Measurements from ENCODE around the gene SPOPL.
A peak's percentile ranks its signal among the peaks of the same experiment; 100 is the strongest.

SPOPL gene

GRCh38 chr2:138503087-138503442 lies 1.5 kb downstream of the SPOPL start:
- peak overlapping the region; percentile 76 for H3K27ac ChIP-seq (ENCODE audit: poor library complexity, severe bottlenecking)
- H3K27me3 ChIP-seq (ENCODE audit: insufficient read depth, poor library complexity, severe bottlenecking) = no peaks in the 10 kb centered on the region
- DNase-seq (ENCODE audit: low spot score) (no peak), ATAC-seq (ENCODE audit: low read depth) (no peak)
- peak overlapping the region; percentile 57 for H3K4me3 ChIP-seq (ENCODE audit: severe bottlenecking)
- peaks cover 19% of the 10 kb centered on the region for H3K4me1 ChIP-seq (ENCODE audit: insufficient read depth, poor library complexity, severe bottlenecking)
- no peak for TF ChIP-seq CTCF (IDR thresholded peaks at IDR 0.05; ENCODE audit: poor library complexity, severe bottlenecking)
- no peaks in the 10 kb centered on the region for H3K36me3 ChIP-seq (ENCODE audit: low read depth)
- no peaks in the 10 kb centered on the region for H3K9me3 ChIP-seq (ENCODE audit: severe bottlenecking)

- no peaks in the 10 kb centered on the region for H3K27me3 ChIP-seq (ENCODE audit: insufficient read depth, poor library complexity, severe bottlenecking)
- no peak for TF ChIP-seq CTCF (IDR thresholded peaks at IDR 0.05; ENCODE audit: poor library complexity, severe bottlenecking)
- H3K27ac ChIP-seq (ENCODE audit: poor library complexity, severe bottlenecking) = peak overlapping the region; percentile 76
- DNase-seq (ENCODE audit: low spot score) (no peak), ATAC-seq (ENCODE audit: low read depth) (no peak)
- peak overlapping the region; percentile 57 for H3K4me3 ChIP-seq (ENCODE audit: severe bottlenecking)
- H3K9me3 ChIP-seq (ENCODE audit: severe bottlenecking) = no peaks in the 10 kb centered on the region
- H3K36me3 ChIP-seq (ENCODE audit: low read depth) = 0 out of 2 replicates have a peak, but pooled peaks cover 5% of the 10 kb centered on the region
- H3K4me1 ChIP-seq (ENCODE audit: insufficient read depth, poor library complexity, severe bottlenecking) = peaks cover 19% of the 10 kb centered on the region
These were observed 2.1 kb downstream of the SPOPL start for GRCh38 chr2:138503652-138504051.

GRCh38 chr2:138504092-138504491 lies 2.5 kb downstream of the SPOPL start:
- peaks cover 19% of the 10 kb centered on the region for H3K4me1 ChIP-seq (ENCODE audit: insufficient read depth, poor library complexity, severe bottlenecking)
- H3K27ac ChIP-seq (ENCODE audit: poor library complexity, severe bottlenecking) = peak overlapping the region; percentile 76
- no peak for ATAC-seq (ENCODE audit: low read depth)
- 0 out of 2 replicates have a peak, but pooled peaks cover 8% of the 10 kb centered on the region for H3K36me3 ChIP-seq (ENCODE audit: low read depth)
- no peak for DNase-seq (ENCODE audit: low spot score)
- H3K4me3 ChIP-seq (ENCODE audit: severe bottlenecking) = peak overlapping the region; percentile 57
- no peaks in the 10 kb centered on the region for H3K27me3 ChIP-seq (ENCODE audit: insufficient read depth, poor library complexity, severe bottlenecking)
- no peaks in the 10 kb centered on the region for H3K9me3 ChIP-seq (ENCODE audit: severe bottlenecking)
- no peak for TF ChIP-seq CTCF (IDR thresholded peaks at IDR 0.05; ENCODE audit: poor library complexity, severe bottlenecking)

- no peak overlapping the region for H3K4me3 ChIP-seq (ENCODE audit: severe bottlenecking)
- no peak for DNase-seq (ENCODE audit: low spot score)
- 0 out of 2 replicates have a peak, but pooled peaks cover 14% of the 10 kb centered on the region for H3K36me3 ChIP-seq (ENCODE audit: low read depth)
- H3K9me3 ChIP-seq (ENCODE audit: severe bottlenecking) = no peaks in the 10 kb centered on the region
- no peak for ATAC-seq (ENCODE audit: low read depth)
- H3K27ac ChIP-seq (ENCODE audit: poor library complexity, severe bottlenecking) = no peak overlapping the region
- peaks cover 19% of the 10 kb centered on the region for H3K4me1 ChIP-seq (ENCODE audit: insufficient read depth, poor library complexity, severe bottlenecking)
- TF ChIP-seq CTCF (IDR thresholded peaks at IDR 0.05; ENCODE audit: poor library complexity, severe bottlenecking) = no peak
- no peaks in the 10 kb centered on the region for H3K27me3 ChIP-seq (ENCODE audit: insufficient read depth, poor library complexity, severe bottlenecking)
These were observed 3.1 kb downstream of the SPOPL start for GRCh38 chr2:138504546-138505235.

GRCh38 chr2:138507267-138507666 lies 5.7 kb downstream of the SPOPL start:
- Histone ChIP-seq H3K4me1 (ENCODE audit: insufficient read depth, poor library complexity, severe bottlenecking) (peaks cover 21% of the 10 kb centered on the region), H3K4me3 (ENCODE audit: severe bottlenecking) (no peak overlapping the region), H3K36me3 (ENCODE audit: low read depth) (0 out of 2 replicates have a peak, but pooled peaks cover 14% of the 10 kb centered on the region), H3K27ac (ENCODE audit: poor library complexity, severe bottlenecking) (no peak overlapping the region), H3K27me3 (ENCODE audit: insufficient read depth, poor library complexity, severe bottlenecking) (no peaks in the 10 kb centered on the region), H3K9me3 (ENCODE audit: severe bottlenecking) (no peaks in the 10 kb centered on the region)
- TF ChIP-seq CTCF (IDR thresholded peaks at IDR 0.05; ENCODE audit: poor library complexity, severe bottlenecking) = no peak
- ATAC-seq (ENCODE audit: low read depth) (no peak), DNase-seq (ENCODE audit: low spot score) (no peak)
